K562 (cell line): Measurements from ENCODE around the gene PCSK1. TPM values are rescaled to one million over a fixed set of nuclear protein-coding genes. Genes with fewer than 3 reads are reported as not detected.

ENCODE experiments used
- ATAC-seq: fragments of 200-7000 bp; cut with Tn5 transposase; 3 replicates; pipeline ENCODE4 v1.9.1; 2020; ENCODE audit warnings: moderate library complexity
- BruUV-seq: library from RNA; stranded (reverse); fragments of 400-500 nt; replicated peaks from 2 replicates; lab custom pipeline; 2021; lab: Mats Ljungman, UMichigan
- CTCF ChIA-PET: fragments of 300-600 bp; formaldehyde crosslinking; extraction: SDS; loops from one replicate; lab custom pipeline; 2021; ENCODE audit warnings: low intra/inter-chr PET ratio; lab: Yijun Ruan, JAX
- POLR2A ChIA-PET: fragments of 300-600, 350-650 bp; sonication (Branson Sonifier 250); formaldehyde crosslinking; extraction: SDS; loops from one replicate; lab custom pipeline; 2021; ENCODE audit warnings: antibody characterized with exemption, inconsistent platforms; lab: Yijun Ruan, JAX
- DNase-seq, 4 experiments: peaks; one replicate each; pipeline versions ENCODE4 v3.0.0 to v3.0.0-alpha.2; 2011 to 2018; ENCODE audit warnings: low spot score in 3 of 4, mixed read lengths in 3 of 4; ENCODE audit errors: extremely low read depth in 1 of 4
- FAIRE-seq: peaks from 2 replicates; lab custom pipeline; 2011; peaks lifted over from hg19 to GRCh38; lab: Jason Lieb, UNC
- H2AFZ ChIP-seq: 2 replicates; pipeline ENCODE4 v1.6.0; 2011; ENCODE audit warnings: low read depth, low read length, control low read depth, inconsistent platforms
- H3K27ac ChIP-seq: fragments of 200-600 bp; 3 replicates; pipeline ENCODE4 v1.8.0; 2011; ENCODE audit warnings: low read depth, mild to moderate bottlenecking, control low read depth, inconsistent platforms, low read length, moderate library complexity, mixed read lengths; ENCODE audit errors: extremely low read depth
- H3K27me3 ChIP-seq, 2 experiments: fragments of 300-600 bp in 1 of 2; 2 replicates in 1 of 2; 3 replicates in 1 of 2; pipeline versions ENCODE4 v1.6.0 to v1.8.0; 2011; ENCODE audit warnings: inconsistent platforms in 2 of 2, low read length in 2 of 2, mild to moderate bottlenecking in 1 of 2, mixed read lengths in 1 of 2, moderate library complexity in 1 of 2; ENCODE audit not compliant: control insufficient read depth in 2 of 2, insufficient read depth in 2 of 2
- H3K36me3 ChIP-seq: fragments of 300-600 bp; 3 replicates; pipeline ENCODE4 v1.8.0; 2011; ENCODE audit warnings: mild to moderate bottlenecking, low read length, inconsistent platforms; ENCODE audit not compliant: control insufficient read depth, insufficient read depth
- H3K4me1 ChIP-seq, 2 experiments: fragments of 200-600 bp in 1 of 2; replicated peaks in 1 of 2; 2 replicates in 1 of 2; 3 replicates in 1 of 2; pipeline versions ENCODE4 v1.5.1 to v1.8.0; 2011; ENCODE audit warnings: inconsistent platforms in 2 of 2, low read length in 2 of 2, mild to moderate bottlenecking in 1 of 2, mixed read lengths in 1 of 2, moderate library complexity in 1 of 2; ENCODE audit not compliant: control insufficient read depth in 2 of 2, insufficient read depth in 2 of 2
- H3K4me2 ChIP-seq: 2 replicates; pipeline ENCODE4 v1.6.1; 2011; ENCODE audit warnings: low read length, control low read depth, inconsistent platforms, mixed read lengths; ENCODE audit not compliant: insufficient read depth
- H3K4me3 ChIP-seq: fragments of 200-600 bp; sonication (generic), shearing (Covaris generic); 2 replicates; pipeline ENCODE4 v1.5.1; 2016; ENCODE audit warnings: control low read depth, inconsistent platforms
- H3K79me2 ChIP-seq: fragments of 200-600 bp; 3 replicates; pipeline ENCODE4 v1.8.0; 2011; ENCODE audit warnings: low read length, inconsistent platforms; ENCODE audit not compliant: control insufficient read depth, insufficient read depth
- H3K9ac ChIP-seq, 2 experiments: 2 replicates each; pipeline versions ENCODE4 v1.6.0 to v1.6.1; 2011; ENCODE audit warnings: low read depth in 2 of 2, low read length in 2 of 2, control low read depth in 1 of 2, inconsistent platforms in 1 of 2, mild to moderate bottlenecking in 1 of 2, mixed read lengths in 1 of 2; ENCODE audit not compliant: insufficient read depth in 1 of 2
- H3K9me1 ChIP-seq: one replicate; pipeline ENCODE4 v1.6.0; 2011; ENCODE audit warnings: inconsistent platforms, mild to moderate bottlenecking, low read length, moderate library complexity; ENCODE audit not compliant: control insufficient read depth, insufficient read depth
- H3K9me3 ChIP-seq: replicated peaks from 2 replicates; pipeline ENCODE4 v1.5.1; 2011; ENCODE audit warnings: low read depth, low read length, inconsistent platforms; ENCODE audit not compliant: control insufficient read depth, insufficient read depth
- H4K20me1 ChIP-seq: replicated peaks from 2 replicates; pipeline ENCODE4 v1.6.1; 2011; ENCODE audit warnings: low read length, inconsistent platforms, mixed read lengths; ENCODE audit not compliant: control insufficient read depth, insufficient read depth
- BCOR ChIP-seq: fragments of 450-650 bp; IDR thresholded peaks from 2 replicates; pipeline ENCODE4 v1.6.1; 2016
- POLR3G ChIP-seq: IDR thresholded peaks from 2 replicates; pipeline ENCODE4 v1.6.1; 2011; ENCODE audit not compliant: insufficient read length, insufficient replicate concordance; ENCODE audit errors: extremely low read depth
- ZBTB43 ChIP-seq: sonication (generic); formaldehyde crosslinking; IDR thresholded peaks from 2 replicates; pipeline ENCODE4 v1.8.0; 2023; ENCODE audit warnings: mild to moderate bottlenecking, missing genetic modification reagents
- ZFP36 ChIP-seq: fragments of 150-350 bp; IDR thresholded peaks from 2 replicates; pipeline ENCODE4 v1.6.1; 2018; ENCODE audit warnings: low read length, low read depth; ENCODE audit not compliant: partially characterized antibody
- ZNF197 ChIP-seq: fragments of 200-800 bp; sonication (Bioruptor generic); IDR thresholded peaks from 2 replicates; pipeline ENCODE4 v1.6.1; 2016; ENCODE audit warnings: low read depth, missing genetic modification characterization, missing compliant biosample characterization
- ZNF212 ChIP-seq: fragments of 450-650 bp; formaldehyde crosslinking; IDR thresholded peaks from 2 replicates; pipeline ENCODE4 v1.4.0; 2020; ENCODE audit warnings: mild to moderate bottlenecking
- ZNF589 ChIP-seq: fragments of 200-800 bp; sonication (Bioruptor generic); IDR thresholded peaks from 2 replicates; pipeline ENCODE4 v1.6.1; 2016; ENCODE audit warnings: low read depth, missing genetic modification characterization, missing compliant biosample characterization
- WGBS: fragments of 100-300 bp; shearing (Covaris generic); methylation state at CpG from one replicate; pipeline ENCODE4 v1.1.6; 2016; ENCODE audit warnings: low coverage, mixed read lengths; ENCODE audit not compliant: insufficient coverage; ENCODE audit errors: missing lambda C conversion rate; 5-methylcytosine and 5-hydroxymethylcytosine counted together
- in situ Hi-C: fragments of 300-500 bp; cut with MboI; formaldehyde crosslinking; loops from 4 replicates; pipeline ENCODE4 v1.15.0; 2018; ENCODE audit warnings: inconsistent platforms, mixed read lengths
- intact Hi-C: fragments of 100-400 bp; cut with micrococcal nuclease; formaldehyde crosslinking; loops from 2 replicates; pipeline ENCODE4 v1.14.2; 2022
- polyA plus RNA-seq, 8 experiments: library from polyadenylated mRNA; depleted of rRNA in 4 of 8; stranded (reverse) in 5 of 8; unstranded in 3 of 8; fragments of >200 nt; fragmentation: Nextera tagmentation in 2 of 8; fragmentation: Illumina TruSeq in 1 of 8; extraction: Ambion mirVana in 2 of 8; extraction: Trizol in 1 of 8; gene quantifications; 2 replicates each; pipeline versions ENCODE4 v1.2.1 to v1.2.3, GENCODE V29; 2011 to 2014; ENCODE audit warnings: inconsistent platforms in 1 of 8, missing spikeins in 1 of 8
- total RNA-seq, 7 experiments: library from RNA; depleted of rRNA in 6 of 7; stranded (reverse); fragments of >200 nt in 6 of 7; fragmentation: Illumina TruSeq in 2 of 7; extraction: Trizol in 2 of 7; gene quantifications; 2 replicates each; pipeline versions ENCODE4 v1.2.1 to v1.2.3, GENCODE V29; 2011 to 2021; ENCODE audit warnings: low replicate concordance in 1 of 7
- TF ChIP-seq, protein P1 (sequence below): fragments of 200-800 bp; sonication (Bioruptor generic); IDR thresholded peaks from 2 replicates; pipeline ENCODE4 v1.6.1; 2016; ENCODE audit warnings: missing genetic modification characterization, missing compliant biosample characterization

PCSK1 gene
- total and polyA plus RNA-seq, 9 of the 15 experiments (the other 6 are each of a cell fraction or from before 2014, with no cell fraction given): not detected

DNA sequence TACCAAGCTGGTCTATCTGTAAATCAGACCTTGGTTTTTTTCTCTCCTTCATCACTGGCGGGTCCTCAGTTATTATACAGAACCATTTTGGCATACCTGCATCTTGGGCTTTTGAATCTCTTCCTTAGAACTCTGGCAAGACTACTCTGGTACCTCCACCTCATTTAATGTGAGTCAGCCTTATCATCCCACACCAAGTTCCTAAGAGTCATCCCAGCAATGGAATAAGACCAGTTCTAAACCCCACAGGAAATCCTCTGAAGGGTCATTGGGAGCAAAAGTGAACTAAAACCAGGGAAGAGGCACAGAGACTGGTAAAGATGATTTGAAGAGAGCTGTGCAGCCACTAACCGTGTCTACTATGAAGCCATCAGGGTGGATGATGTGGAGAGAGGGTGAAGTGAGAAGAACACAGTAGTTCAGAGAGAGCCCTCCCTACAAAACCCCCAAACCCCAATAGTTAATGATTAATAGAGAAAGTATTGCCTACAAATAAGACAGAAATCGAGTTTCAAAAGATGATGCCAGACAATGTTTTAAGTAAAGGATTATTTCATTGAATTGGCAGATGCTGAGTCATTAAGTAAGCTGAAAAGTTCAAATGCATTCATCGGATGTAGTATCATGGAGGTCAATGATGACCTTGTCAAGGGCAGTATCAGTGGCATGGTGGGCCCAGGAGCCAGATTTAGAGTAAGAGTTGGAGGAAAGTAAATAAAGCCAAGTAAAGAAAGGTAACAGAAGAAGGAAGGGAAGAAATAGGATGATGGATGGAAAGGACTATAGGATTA lies 85.4 kb downstream of the PCSK1 start:
- no TSS peak for BruUV-seq
- POLR2A ChIA-PET: no interaction called here

More for the DNA sequence above, 85.4 kb downstream of the PCSK1 start:
- Histone ChIP-seq H3K9ac (no peak overlapping the region), H4K20me1 (no peaks in the 10 kb centered on the region; the same call in 1 of the 2 replicates), H2AFZ (no peak overlapping the region), H3K4me1 (no peaks in the 10 kb centered on the region), H3K27ac (no peak overlapping the region), H3K79me2 (no peaks in the 10 kb centered on the region), H3K27me3 (no peaks in the 10 kb centered on the region; a peak in 1 of 5 replicates), H3K4me3 (no peak overlapping the region), H3K4me2 (no peak overlapping the region), H3K9me1 (no peaks in the 10 kb centered on the region), H3K36me3 (no peaks in the 10 kb centered on the region), H3K9me3 (no peaks in the 10 kb centered on the region)
- CTCF ChIA-PET: no interaction called here
- no peak for DNase-seq
- in situ Hi-C loops (loop anchor here (10.0 to 25.0 kb wide), 2 partner anchors 257 to 710 kb away; partner anchors contain the start of gene RFESD), intact Hi-C loops (loop anchor here (10.0 kb wide), 1 partner anchor 817 kb away; no protein-coding TSS in a partner anchor)
- 0% methylated on average over 4 of the region's 4 CpGs for whole genome bisulfite sequencing
- FAIRE-seq: no peak
- TF ChIP-seq POLR3G (no peak), BCOR (no peak), ZNF212 (CRISPR knock-in tag) (no peak), ZBTB43 (CRISPR knock-in tag) (no peak), ZNF197 (no peak), ZFP36 (no peak), ZNF589 (CRISPR knock-in tag) (no peak)
- TF ChIP-seq, protein P1, sequence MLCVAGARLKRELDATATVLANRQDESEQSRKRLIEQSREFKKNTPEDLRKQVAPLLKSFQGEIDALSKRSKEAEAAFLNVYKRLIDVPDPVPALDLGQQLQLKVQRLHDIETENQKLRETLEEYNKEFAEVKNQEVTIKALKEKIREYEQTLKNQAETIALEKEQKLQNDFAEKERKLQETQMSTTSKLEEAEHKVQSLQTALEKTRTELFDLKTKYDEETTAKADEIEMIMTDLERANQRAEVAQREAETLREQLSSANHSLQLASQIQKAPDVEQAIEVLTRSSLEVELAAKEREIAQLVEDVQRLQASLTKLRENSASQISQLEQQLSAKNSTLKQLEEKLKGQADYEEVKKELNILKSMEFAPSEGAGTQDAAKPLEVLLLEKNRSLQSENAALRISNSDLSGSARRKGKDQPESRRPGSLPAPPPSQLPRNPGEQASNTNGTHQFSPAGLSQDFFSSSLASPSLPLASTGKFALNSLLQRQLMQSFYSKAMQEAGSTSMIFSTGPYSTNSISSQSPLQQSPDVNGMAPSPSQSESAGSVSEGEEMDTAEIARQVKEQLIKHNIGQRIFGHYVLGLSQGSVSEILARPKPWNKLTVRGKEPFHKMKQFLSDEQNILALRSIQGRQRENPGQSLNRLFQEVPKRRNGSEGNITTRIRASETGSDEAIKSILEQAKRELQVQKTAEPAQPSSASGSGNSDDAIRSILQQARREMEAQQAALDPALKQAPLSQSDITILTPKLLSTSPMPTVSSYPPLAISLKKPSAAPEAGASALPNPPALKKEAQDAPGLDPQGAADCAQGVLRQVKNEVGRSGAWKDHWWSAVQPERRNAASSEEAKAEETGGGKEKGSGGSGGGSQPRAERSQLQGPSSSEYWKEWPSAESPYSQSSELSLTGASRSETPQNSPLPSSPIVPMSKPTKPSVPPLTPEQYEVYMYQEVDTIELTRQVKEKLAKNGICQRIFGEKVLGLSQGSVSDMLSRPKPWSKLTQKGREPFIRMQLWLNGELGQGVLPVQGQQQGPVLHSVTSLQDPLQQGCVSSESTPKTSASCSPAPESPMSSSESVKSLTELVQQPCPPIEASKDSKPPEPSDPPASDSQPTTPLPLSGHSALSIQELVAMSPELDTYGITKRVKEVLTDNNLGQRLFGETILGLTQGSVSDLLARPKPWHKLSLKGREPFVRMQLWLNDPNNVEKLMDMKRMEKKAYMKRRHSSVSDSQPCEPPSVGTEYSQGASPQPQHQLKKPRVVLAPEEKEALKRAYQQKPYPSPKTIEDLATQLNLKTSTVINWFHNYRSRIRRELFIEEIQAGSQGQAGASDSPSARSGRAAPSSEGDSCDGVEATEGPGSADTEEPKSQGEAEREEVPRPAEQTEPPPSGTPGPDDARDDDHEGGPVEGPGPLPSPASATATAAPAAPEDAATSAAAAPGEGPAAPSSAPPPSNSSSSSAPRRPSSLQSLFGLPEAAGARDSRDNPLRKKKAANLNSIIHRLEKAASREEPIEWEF (CRISPR knock-in tag): no peak
- ATAC-seq: no peak
